ENCODE measurements around the gene AVPR1B.

- TF ChIP-seq CTCF (IDR thresholded peaks at IDR 0.05; ENCODE audit: low read depth, low read length) (no peak), MAX (IDR thresholded peaks at IDR 0.05; ENCODE audit: low read depth, low read length) (no peak), MYC (IDR thresholded peaks at IDR 0.05; ENCODE audit: low read depth, low read length) (no peak)
Measured at GRCh38 chr1:206128196-206128595, 11.0 kb upstream of the AVPR1B start.
